ENCODE data around the gene C2orf15.
"Not testable (repeated sequence)": the region's sequence is repeated elsewhere in the genome, so short reads cannot be mapped to it uniquely, and the experiment has no call there.

Gene C2orf15

GRCh38 chr2:99156891-99157290 lies 15.4 kb downstream of the C2orf15 start:
- H3K4me3 ChIP-seq (ENCODE audit: low read length), result no peak overlapping the region
- no peak for DNase-seq (ENCODE audit: low read depth, low spot score)

- no peak for DNase-seq (ENCODE audit: low read depth, low spot score)
- H3K4me3 ChIP-seq (ENCODE audit: low read length), result no peak overlapping the region
These were observed 17.1 kb downstream of the C2orf15 start for GRCh38 chr2:99158599-99158998.

GRCh38 chr2:99159594-99159993 lies 18.1 kb downstream of the C2orf15 start:
- DNase-seq (ENCODE audit: low read depth, low spot score), result no peak
- H3K4me3 ChIP-seq (ENCODE audit: low read length), result no peak overlapping the region

- no peak overlapping the region for H3K4me3 ChIP-seq (ENCODE audit: low read length)
- no peak for DNase-seq (ENCODE audit: low read depth, low spot score)
These were observed 24.7 kb downstream of the C2orf15 start for GRCh38 chr2:99166218-99166617.

- no peak for DNase-seq (ENCODE audit: low read depth, low spot score)
- H3K4me3 ChIP-seq (ENCODE audit: low read length), result no peak overlapping the region
These were observed 28.0 kb downstream of the C2orf15 start for GRCh38 chr2:99169534-99169933.

GRCh38 chr2:99171377-99172140 lies 30.1 kb downstream of the C2orf15 start:
- no peak for DNase-seq (ENCODE audit: low read depth, low spot score)
- no peak overlapping the region for H3K4me3 ChIP-seq (ENCODE audit: low read length)

- H3K4me3 ChIP-seq (ENCODE audit: low read length), result peak within 1 kb of the TSS; percentile 80
- DNase-seq (ENCODE audit: low read depth, low spot score), result peak; percentile 95
These were observed 39.5 kb downstream of the C2orf15 start, which contains the start of the genes MITD1 and MRPL30 for GRCh38 chr2:99180755-99181623. Gene MITD1 (minus strand): TSS chr2:99181058. CDS start chr2:99180981, 77 bp downstream. Gene MRPL30 (plus strand): TSS chr2:99181184. CDS start chr2:99186204, 5,020 bp downstream.

- peak; percentile 18 for DNase-seq (ENCODE audit: low read depth, low spot score)
These were observed 40.1 kb downstream of the C2orf15 start for GRCh38 chr2:99181624-99182000.

GRCh38 chr2:99183025-99183424 lies 41.5 kb downstream of the C2orf15 start:
- no peak for DNase-seq (ENCODE audit: low read depth, low spot score)
- no peak overlapping the region for H3K4me3 ChIP-seq (ENCODE audit: low read length)

More at GRCh38 chr2:99181624-99182000, 40.1 kb downstream of the C2orf15 start:
- peak overlapping the region; percentile 80 for H3K4me3 ChIP-seq (ENCODE audit: low read length)

GRCh38 chr2:99184811-99185210 lies 43.3 kb downstream of the C2orf15 start:
- H3K4me3 ChIP-seq (ENCODE audit: low read length), result no peak overlapping the region
- DNase-seq (ENCODE audit: low read depth, low spot score), result no peak

GRCh38 chr2:99187011-99187410 lies 45.5 kb downstream of the C2orf15 start:
- H3K4me3 ChIP-seq (ENCODE audit: low read length), result no peak overlapping the region
- DNase-seq (ENCODE audit: low read depth, low spot score), result no peak

- DNase-seq (ENCODE audit: low read depth, low spot score), result no peak
- H3K4me3 ChIP-seq (ENCODE audit: low read length), result no peak overlapping the region
These were observed 46.9 kb downstream of the C2orf15 start for GRCh38 chr2:99188357-99188756.

GRCh38 chr2:99190548-99190947 lies 49.0 kb downstream of the C2orf15 start:
- DNase-seq (ENCODE audit: low read depth, low spot score), result no peak
- H3K4me3 ChIP-seq (ENCODE audit: low read length), result no peak overlapping the region

GRCh38 chr2:99192364-99192763 lies 50.9 kb downstream of the C2orf15 start:
- not testable (repeated sequence) for H3K4me3 ChIP-seq (ENCODE audit: low read length); DNase-seq (ENCODE audit: low read depth, low spot score)

GRCh38 chr2:99198103-99198841 lies 56.8 kb downstream of the C2orf15 start:
- H3K4me3 ChIP-seq (ENCODE audit: low read length), result no peak overlapping the region
- DNase-seq (ENCODE audit: low read depth, low spot score), result no peak

- no peak for DNase-seq (ENCODE audit: low read depth, low spot score)
- no peak overlapping the region for H3K4me3 ChIP-seq (ENCODE audit: low read length)
These were observed 58.7 kb downstream of the C2orf15 start for GRCh38 chr2:99200076-99200800.
